Skeletal muscle satellite cell (primary cell): ENCODE measurements around the gene FBXL17.

Experiments
- H3K27me3 ChIP-seq: 2 replicates; pipeline ENCODE4 v1.7.0; 2013; ENCODE audit warnings: low read length; ENCODE audit not compliant: control insufficient read depth, insufficient read depth
- H3K36me3 ChIP-seq: 2 replicates; pipeline ENCODE4 v1.7.0; 2013; ENCODE audit warnings: mild to moderate bottlenecking, control low read depth, low read length; ENCODE audit not compliant: insufficient read depth
- H3K4me1 ChIP-seq: 2 replicates; pipeline ENCODE4 v1.7.0; 2013; ENCODE audit warnings: low read length; ENCODE audit not compliant: control insufficient read depth, insufficient read depth
- H3K4me2 ChIP-seq: 2 replicates; pipeline ENCODE4 v1.7.0; 2013; ENCODE audit warnings: mild to moderate bottlenecking, low read length
- H3K4me3 ChIP-seq: 2 replicates; pipeline ENCODE4 v1.7.0; 2013; ENCODE audit warnings: low read length
- H3K9ac ChIP-seq: 2 replicates; pipeline ENCODE4 v1.7.0; 2013; ENCODE audit warnings: mild to moderate bottlenecking, low read depth, low read length, moderate library complexity
- H3K9me3 ChIP-seq: replicated peaks from 2 replicates; pipeline ENCODE4 v1.7.0; 2013; ENCODE audit warnings: mild to moderate bottlenecking, control low read depth, low read length

Gene FBXL17

DNA sequence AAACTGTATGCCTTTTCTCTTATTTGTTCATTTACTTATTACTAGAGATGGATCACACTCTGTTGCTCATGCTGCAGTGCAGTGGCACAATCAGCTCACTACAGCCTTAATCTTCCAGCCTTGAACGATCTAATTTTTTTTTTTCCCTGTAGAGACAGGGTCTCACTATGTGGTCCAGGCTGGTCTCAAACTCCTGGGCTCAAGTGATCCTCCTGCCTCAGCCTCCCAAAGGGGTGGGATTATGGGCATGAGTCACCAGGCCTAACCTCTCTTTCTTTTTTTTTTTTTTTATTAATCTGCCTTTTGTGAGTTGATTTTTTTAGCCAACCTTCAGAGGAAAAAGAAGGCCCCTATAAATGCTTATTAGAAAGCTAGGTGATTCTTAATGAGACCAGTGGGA, 303.0 kb downstream of the FBXL17 start:
- H3K4me1 ChIP-seq, result no peaks in the 10 kb centered on the region
- H3K9ac ChIP-seq, result no peak overlapping the region
- H3K27me3 ChIP-seq, result no peaks in the 10 kb centered on the region
- H3K9me3 ChIP-seq, result no peaks in the 10 kb centered on the region
- H3K4me2 ChIP-seq, result no peak overlapping the region
- no peaks in the 10 kb centered on the region for H3K36me3 ChIP-seq
- H3K4me3 ChIP-seq, result no peak overlapping the region

- Histone ChIP-seq H3K9ac (no peak overlapping the region), H3K4me1 (no peaks in the 10 kb centered on the region), H3K4me2 (no peak overlapping the region), H3K36me3 (no peaks in the 10 kb centered on the region), H3K9me3 (no peaks in the 10 kb centered on the region), H3K27me3 (no peaks in the 10 kb centered on the region), H3K4me3 (no peak overlapping the region)
Observed at GRCh38 chr5:108078345-108078744, 303.6 kb downstream of the FBXL17 start.

DNA sequence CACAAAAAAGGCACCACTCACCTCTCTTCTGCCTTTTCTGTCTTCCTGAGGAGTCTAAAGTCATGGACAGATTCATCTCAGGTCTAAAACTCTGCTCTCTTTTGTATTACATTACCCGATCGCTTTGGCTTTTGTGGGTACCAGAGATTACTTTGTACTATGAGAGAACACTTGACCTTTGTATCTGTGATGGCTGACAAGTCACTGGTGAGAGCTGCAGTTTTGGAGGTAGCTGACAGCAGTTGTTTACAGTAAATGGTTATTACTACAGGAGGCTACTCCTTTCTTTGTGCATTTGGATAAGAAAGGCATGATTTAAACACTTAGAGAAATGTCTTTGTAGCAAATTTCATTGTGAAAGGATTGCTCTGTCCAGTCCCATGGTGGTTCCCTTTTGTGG, 307.3 kb downstream of the FBXL17 start:
- Histone ChIP-seq H3K9ac (no peak overlapping the region), H3K4me1 (no peaks in the 10 kb centered on the region), H3K9me3 (no peaks in the 10 kb centered on the region), H3K27me3 (no peaks in the 10 kb centered on the region), H3K4me3 (no peak overlapping the region), H3K4me2 (no peak overlapping the region), H3K36me3 (no peaks in the 10 kb centered on the region)

GRCh38 chr5:108064302-108064701, 317.6 kb downstream of the FBXL17 start:
- Histone ChIP-seq H3K27me3 (no peaks in the 10 kb centered on the region), H3K9me3 (no peaks in the 10 kb centered on the region), H3K36me3 (no peaks in the 10 kb centered on the region), H3K4me1 (peaks cover 7% of the 10 kb centered on the region), H3K4me3 (no peak overlapping the region), H3K9ac (no peak overlapping the region), H3K4me2 (no peak overlapping the region)

- no peak overlapping the region for H3K9ac ChIP-seq
- peaks cover 7% of the 10 kb centered on the region for H3K4me1 ChIP-seq
- no peaks in the 10 kb centered on the region for H3K9me3 ChIP-seq
- H3K27me3 ChIP-seq, result no peaks in the 10 kb centered on the region
- no peak overlapping the region for H3K4me2 ChIP-seq
- H3K4me3 ChIP-seq, result no peak overlapping the region
- H3K36me3 ChIP-seq, result no peaks in the 10 kb centered on the region
Observed at GRCh38 chr5:108061941-108062340, 320.0 kb downstream of the FBXL17 start.

GRCh38 chr5:108060340-108060739, 321.6 kb downstream of the FBXL17 start:
- H3K9ac ChIP-seq, result no peak overlapping the region
- H3K4me1 ChIP-seq, result peaks cover 7% of the 10 kb centered on the region
- no peaks in the 10 kb centered on the region for H3K9me3 ChIP-seq
- H3K4me2 ChIP-seq, result no peak overlapping the region
- no peaks in the 10 kb centered on the region for H3K27me3 ChIP-seq
- H3K4me3 ChIP-seq, result no peak overlapping the region
- H3K36me3 ChIP-seq, result no peaks in the 10 kb centered on the region

DNA sequence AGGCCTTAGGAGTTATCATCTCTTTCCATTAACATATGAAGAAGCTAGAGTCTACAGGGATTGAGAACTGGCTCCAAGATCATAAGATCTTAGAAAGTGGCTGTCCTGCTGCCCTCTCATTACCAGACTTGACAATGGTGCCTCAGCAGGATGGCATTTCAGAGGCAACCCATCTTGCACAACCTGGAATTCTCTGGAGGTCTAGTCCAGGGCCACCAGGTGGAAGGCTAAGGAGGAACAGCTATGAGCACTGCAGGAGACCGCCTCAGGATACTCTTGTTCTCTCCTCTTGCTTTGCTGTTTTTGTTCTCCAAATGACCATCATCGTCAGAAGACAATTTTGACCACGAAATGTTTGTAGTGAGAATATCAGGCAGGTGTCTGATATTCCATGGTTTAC, 322.6 kb downstream of the FBXL17 start:
- no peaks in the 10 kb centered on the region for H3K36me3 ChIP-seq
- no peak overlapping the region for H3K4me2 ChIP-seq
- no peak overlapping the region for H3K4me3 ChIP-seq
- H3K9me3 ChIP-seq, result no peaks in the 10 kb centered on the region
- no peak overlapping the region for H3K9ac ChIP-seq
- no peaks in the 10 kb centered on the region for H3K27me3 ChIP-seq
- peaks cover 7% of the 10 kb centered on the region for H3K4me1 ChIP-seq

DNA sequence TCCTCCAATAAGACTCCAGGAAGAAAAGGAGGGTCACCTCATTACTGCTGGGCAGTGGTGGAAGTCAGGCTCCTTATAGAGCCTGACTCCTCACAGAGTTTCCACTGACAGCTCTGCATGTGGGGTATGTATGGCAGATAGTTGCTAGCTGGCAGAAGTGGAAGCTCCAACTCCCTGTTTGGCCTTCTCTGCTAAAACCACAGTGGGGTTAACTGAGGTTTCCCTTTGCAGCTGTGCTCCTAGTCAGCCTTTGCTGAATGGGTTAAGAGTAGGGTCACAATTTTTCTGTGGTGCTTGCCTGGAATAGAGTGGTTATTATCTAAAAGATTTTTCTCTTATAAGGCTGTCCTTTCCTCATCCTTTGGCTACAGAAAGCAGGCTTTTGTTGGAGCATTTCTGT, 327.5 kb downstream of the FBXL17 start:
- Histone ChIP-seq H3K9ac (no peak overlapping the region), H3K4me3 (no peak overlapping the region), H3K36me3 (no peaks in the 10 kb centered on the region), H3K4me2 (no peak overlapping the region), H3K4me1 (no peaks in the 10 kb centered on the region), H3K27me3 (no peaks in the 10 kb centered on the region), H3K9me3 (no peaks in the 10 kb centered on the region)

DNA sequence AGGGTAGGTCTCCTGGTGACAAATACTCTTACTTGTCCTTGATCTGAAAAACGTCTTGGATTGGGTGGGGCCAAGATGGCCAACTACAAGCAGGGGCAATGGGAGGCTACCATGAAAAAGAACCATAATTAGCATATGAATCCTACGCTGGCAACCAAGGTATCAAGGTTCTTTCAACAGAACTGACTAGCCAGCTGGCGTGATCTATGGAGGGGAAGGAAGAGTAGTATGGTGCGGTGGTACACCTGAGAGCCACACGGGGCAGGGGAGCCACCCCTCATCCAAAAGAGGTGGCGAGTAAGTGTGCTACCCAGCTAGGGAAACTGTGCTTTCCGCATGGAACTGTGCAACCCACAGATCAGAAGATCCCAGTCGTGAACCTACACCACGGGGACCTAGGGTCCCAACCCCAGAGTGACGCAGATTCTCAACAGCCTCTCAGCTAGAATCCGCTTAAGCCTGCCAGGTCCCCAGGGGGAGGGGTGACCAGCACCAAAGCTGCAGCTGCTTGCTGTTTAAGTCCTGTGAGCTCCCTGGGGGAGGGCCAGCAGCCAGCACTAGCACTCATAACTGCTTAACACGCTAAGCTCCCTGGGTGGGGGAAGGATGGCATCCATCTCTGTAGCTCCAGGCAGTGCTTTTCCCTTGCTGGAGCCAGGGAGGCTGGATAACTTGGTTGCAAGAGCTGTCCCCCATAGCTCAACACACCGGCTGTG, 334.8 kb downstream of the FBXL17 start:
- Histone ChIP-seq H3K9me3 (no peaks in the 10 kb centered on the region), H3K27me3 (no peaks in the 10 kb centered on the region), H3K4me3 (no peak overlapping the region), H3K9ac (no peak overlapping the region), H3K4me1 (no peaks in the 10 kb centered on the region), H3K36me3 (no peaks in the 10 kb centered on the region), H3K4me2 (no peak overlapping the region)

DNA sequence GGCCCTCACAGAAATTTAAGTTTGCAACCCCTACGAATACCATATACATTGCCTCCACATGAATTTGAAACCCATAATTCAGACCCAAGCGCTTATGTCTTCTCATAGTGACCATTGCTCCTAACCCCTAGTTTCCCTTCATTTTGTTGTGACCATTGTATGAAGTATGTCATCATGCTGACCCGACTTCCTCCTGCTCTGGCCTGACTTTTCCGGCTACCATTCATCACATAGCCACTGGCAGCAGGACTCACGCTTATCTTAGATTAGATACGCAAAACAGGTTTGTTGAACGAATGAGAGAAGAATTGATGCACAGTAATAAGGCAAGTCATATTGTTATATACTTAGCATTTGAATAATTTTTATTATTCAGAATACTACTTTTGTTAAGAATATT, 345.4 kb downstream of the FBXL17 start:
- H3K9ac ChIP-seq, result no peak overlapping the region
- no peaks in the 10 kb centered on the region for H3K36me3 ChIP-seq
- H3K4me1 ChIP-seq, result no peaks in the 10 kb centered on the region
- H3K27me3 ChIP-seq, result no peaks in the 10 kb centered on the region
- no peak overlapping the region for H3K4me3 ChIP-seq
- no peak overlapping the region for H3K4me2 ChIP-seq
- H3K9me3 ChIP-seq, result no peaks in the 10 kb centered on the region

GRCh38 chr5:108028883-108029282, 353.0 kb downstream of the FBXL17 start:
- Histone ChIP-seq H3K9ac (no peak overlapping the region), H3K4me3 (no peak overlapping the region), H3K36me3 (no peaks in the 10 kb centered on the region), H3K9me3 (no peaks in the 10 kb centered on the region), H3K4me1 (peaks cover 7% of the 10 kb centered on the region), H3K4me2 (no peak overlapping the region), H3K27me3 (no peaks in the 10 kb centered on the region)

GRCh38 chr5:108028412-108028811, 353.5 kb downstream of the FBXL17 start:
- no peak overlapping the region for H3K4me2 ChIP-seq
- no peak overlapping the region for H3K4me3 ChIP-seq
- no peaks in the 10 kb centered on the region for H3K27me3 ChIP-seq
- H3K9ac ChIP-seq, result no peak overlapping the region
- H3K4me1 ChIP-seq, result peaks cover 7% of the 10 kb centered on the region
- H3K36me3 ChIP-seq, result no peaks in the 10 kb centered on the region
- H3K9me3 ChIP-seq, result no peaks in the 10 kb centered on the region
